Stimulated activated naive CD8-positive, alpha-beta T cell treated with anti-CD3 and anti-CD28 coated beads, Interleukin-15, Interleukin-2, amounts not matched to agents 100 ng/mL and 50 ng/mL, for 24 hours (primary cell): ENCODE measurements around the gene ANO7.

Experiments
- H3K27ac Mint-ChIP-seq: one replicate; pipeline ENCODE4 v1.8.0; 2021; ENCODE audit warnings: mild to moderate bottlenecking, mixed read lengths
- H3K27me3 Mint-ChIP-seq: one replicate; pipeline ENCODE4 v1.8.0; 2021; ENCODE audit warnings: mixed read lengths
- H3K36me3 Mint-ChIP-seq: one replicate; pipeline ENCODE4 v1.8.0; 2021; ENCODE audit warnings: low read depth, mixed read lengths
- H3K4me1 Mint-ChIP-seq: one replicate; pipeline ENCODE4 v1.8.0; 2021; ENCODE audit warnings: low read depth, mixed read lengths
- H3K4me3 Mint-ChIP-seq: one replicate; pipeline ENCODE4 v1.8.0; 2021; ENCODE audit warnings: mild to moderate bottlenecking, mixed read lengths
- H3K9me3 Mint-ChIP-seq: one replicate; pipeline ENCODE4 v1.8.0; 2021; ENCODE audit warnings: mixed read lengths

Gene ANO7

GRCh38 chr2:241150660-241151530 lies 37.6 kb upstream of the ANO7 start:
- H3K4me3 Mint-ChIP-seq, result peak overlapping the region; percentile 95
- H3K27me3 Mint-ChIP-seq, result no peaks in the 10 kb centered on the region
- peaks cover 21% of the 10 kb centered on the region for H3K36me3 Mint-ChIP-seq
- H3K9me3 Mint-ChIP-seq, result no peaks in the 10 kb centered on the region
- H3K27ac Mint-ChIP-seq, result peak overlapping the region; percentile 94
- peaks cover 69% of the 10 kb centered on the region for H3K4me1 Mint-ChIP-seq

GRCh38 chr2:241151934-241152660 lies 36.4 kb upstream of the ANO7 start:
- peaks cover 65% of the 10 kb centered on the region for H3K4me1 Mint-ChIP-seq
- no peaks in the 10 kb centered on the region for H3K9me3 Mint-ChIP-seq
- H3K36me3 Mint-ChIP-seq, result peaks cover 25% of the 10 kb centered on the region
- H3K27ac Mint-ChIP-seq, result peak overlapping the region; percentile 94
- no peaks in the 10 kb centered on the region for H3K27me3 Mint-ChIP-seq
- peak overlapping the region; percentile 95 for H3K4me3 Mint-ChIP-seq

DNA sequence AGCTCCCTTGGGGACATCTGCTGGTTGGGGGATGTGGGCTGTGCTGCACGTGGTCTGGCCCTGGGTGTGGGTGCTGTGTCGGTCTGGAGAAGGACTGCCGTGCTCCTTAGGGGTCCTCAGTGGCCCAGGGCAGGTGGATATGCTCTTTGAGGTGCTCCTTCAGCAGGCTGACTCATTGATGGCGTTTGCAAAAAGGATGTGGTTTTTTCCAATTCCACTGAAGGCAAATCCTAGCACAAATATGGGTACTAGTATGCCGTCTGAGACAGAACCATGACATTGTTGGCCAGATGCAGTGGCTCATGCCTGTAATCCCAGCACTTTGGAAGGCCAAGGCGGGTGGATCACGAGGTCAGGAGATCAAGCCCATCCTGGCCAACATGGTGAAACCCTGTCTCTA lies 34.9 kb upstream of the ANO7 start:
- Mint-ChIP-seq H3K9me3 (no peaks in the 10 kb centered on the region), H3K4me1 (peaks cover 57% of the 10 kb centered on the region)

GRCh38 chr2:241154915-241155314 lies 33.6 kb upstream of the ANO7 start:
- H3K4me3 Mint-ChIP-seq, result no peak overlapping the region
- H3K27ac Mint-ChIP-seq, result peak overlapping the region; percentile 63

More for the DNA sequence above, 34.9 kb upstream of the ANO7 start:
- Mint-ChIP-seq H3K36me3 (peaks cover 35% of the 10 kb centered on the region), H3K27ac (peak overlapping the region; percentile 14), H3K27me3 (no peaks in the 10 kb centered on the region), H3K4me3 (no peak overlapping the region)

DNA sequence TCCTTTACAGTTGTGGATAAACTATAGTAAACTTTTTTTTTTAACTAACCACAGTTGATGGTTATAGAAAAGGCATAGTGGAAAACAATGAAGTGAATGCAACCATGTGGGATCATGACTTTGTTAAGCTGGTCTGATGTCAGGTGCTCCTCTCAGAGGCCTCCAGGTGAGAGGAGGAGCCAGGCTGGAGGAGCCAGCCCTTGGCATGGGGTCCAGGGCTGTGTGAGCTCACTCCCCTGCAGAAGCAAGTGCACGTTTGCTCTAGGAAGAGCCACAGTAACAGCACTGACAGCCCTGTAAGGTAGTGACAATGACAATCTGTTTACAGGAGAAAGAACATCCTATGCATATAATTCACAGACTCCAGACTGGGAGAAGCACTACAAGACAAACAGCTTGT lies 32.5 kb upstream of the ANO7 start:
- Mint-ChIP-seq H3K9me3 (no peaks in the 10 kb centered on the region), H3K27me3 (no peaks in the 10 kb centered on the region), H3K4me3 (no peak overlapping the region), H3K36me3 (peaks cover 48% of the 10 kb centered on the region), H3K27ac (no peak overlapping the region), H3K4me1 (peaks cover 46% of the 10 kb centered on the region)

More at GRCh38 chr2:241154915-241155314, 33.6 kb upstream of the ANO7 start:
- Mint-ChIP-seq H3K27me3 (no peaks in the 10 kb centered on the region), H3K36me3 (peaks cover 46% of the 10 kb centered on the region), H3K9me3 (no peaks in the 10 kb centered on the region), H3K4me1 (peaks cover 55% of the 10 kb centered on the region)

GRCh38 chr2:241156971-241157441 lies 31.5 kb upstream of the ANO7 start:
- peaks cover 35% of the 10 kb centered on the region for H3K4me1 Mint-ChIP-seq
- H3K36me3 Mint-ChIP-seq, result peaks cover 49% of the 10 kb centered on the region
- no peaks in the 10 kb centered on the region for H3K9me3 Mint-ChIP-seq
- no peak overlapping the region for H3K4me3 Mint-ChIP-seq
- no peak overlapping the region for H3K27ac Mint-ChIP-seq
- H3K27me3 Mint-ChIP-seq, result no peaks in the 10 kb centered on the region

DNA sequence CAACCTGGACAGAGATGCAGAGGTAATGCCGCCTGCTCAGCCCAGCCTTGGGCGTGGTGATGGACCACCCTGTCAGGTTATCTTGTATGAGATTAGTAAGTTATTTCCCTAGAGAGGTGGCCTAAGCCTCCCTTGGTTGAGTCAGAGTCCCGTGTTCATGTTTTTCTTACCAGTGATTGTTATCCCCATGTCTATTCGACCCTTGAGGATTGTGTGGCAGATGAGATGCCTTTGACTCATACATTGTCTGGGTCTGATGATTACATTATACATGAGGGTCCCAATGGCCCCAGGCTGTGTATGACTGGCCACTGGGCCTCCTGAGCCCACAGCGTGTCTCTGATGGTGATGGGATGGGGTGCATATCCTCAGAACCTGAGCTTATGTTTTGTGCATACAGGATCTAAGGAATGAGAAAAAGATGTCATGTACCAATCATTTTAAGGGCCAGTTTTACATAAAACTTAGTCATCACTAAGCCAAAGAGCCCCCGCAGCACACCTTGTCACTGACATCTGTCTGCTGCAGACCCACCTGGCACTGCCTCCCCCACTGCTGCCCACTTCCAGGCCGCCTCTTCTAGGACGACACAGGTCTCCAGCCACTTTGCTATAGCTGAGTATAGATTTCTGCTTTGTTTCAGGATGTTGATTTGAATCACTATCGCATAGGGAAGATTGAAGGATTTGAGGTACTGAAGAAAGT lies 30.5 kb upstream of the ANO7 start:
- no peak overlapping the region for H3K27ac Mint-ChIP-seq
- H3K4me1 Mint-ChIP-seq, result peaks cover 27% of the 10 kb centered on the region
- H3K27me3 Mint-ChIP-seq, result no peaks in the 10 kb centered on the region
- H3K9me3 Mint-ChIP-seq, result no peaks in the 10 kb centered on the region
- no peak overlapping the region for H3K4me3 Mint-ChIP-seq
- peaks cover 51% of the 10 kb centered on the region for H3K36me3 Mint-ChIP-seq

GRCh38 chr2:241158546-241158900 lies 30.0 kb upstream of the ANO7 start:
- H3K4me3 Mint-ChIP-seq, result no peak overlapping the region

DNA sequence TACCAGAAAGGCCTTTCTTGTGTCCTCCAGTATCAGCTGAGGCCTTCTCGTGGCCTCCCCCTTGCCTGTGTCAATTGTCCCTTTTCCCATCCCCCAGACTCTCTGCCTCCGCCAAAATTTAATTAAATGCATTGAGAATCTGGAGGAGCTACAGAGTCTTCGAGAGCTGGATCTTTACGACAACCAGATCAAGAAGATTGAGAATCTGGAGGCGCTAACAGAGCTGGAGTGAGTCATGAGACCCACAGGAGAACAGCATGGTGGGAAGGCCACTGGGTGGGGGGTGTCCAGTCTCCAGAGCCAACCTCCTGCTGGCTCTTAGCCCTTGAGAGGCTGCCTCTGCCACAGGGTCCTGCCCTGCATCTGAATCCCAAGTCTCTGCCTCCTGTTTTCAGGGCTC lies 29.4 kb upstream of the ANO7 start:
- peaks cover 55% of the 10 kb centered on the region for H3K36me3 Mint-ChIP-seq
- peaks cover 19% of the 10 kb centered on the region for H3K4me1 Mint-ChIP-seq
- H3K27me3 Mint-ChIP-seq, result no peaks in the 10 kb centered on the region
- no peak overlapping the region for H3K4me3 Mint-ChIP-seq
- no peak overlapping the region for H3K27ac Mint-ChIP-seq
- no peaks in the 10 kb centered on the region for H3K9me3 Mint-ChIP-seq

More at GRCh38 chr2:241158546-241158900, 30.0 kb upstream of the ANO7 start:
- peaks cover 22% of the 10 kb centered on the region for H3K4me1 Mint-ChIP-seq
- peaks cover 52% of the 10 kb centered on the region for H3K36me3 Mint-ChIP-seq
- H3K27ac Mint-ChIP-seq, result no peak overlapping the region
- no peaks in the 10 kb centered on the region for H3K9me3 Mint-ChIP-seq
- no peaks in the 10 kb centered on the region for H3K27me3 Mint-ChIP-seq

DNA sequence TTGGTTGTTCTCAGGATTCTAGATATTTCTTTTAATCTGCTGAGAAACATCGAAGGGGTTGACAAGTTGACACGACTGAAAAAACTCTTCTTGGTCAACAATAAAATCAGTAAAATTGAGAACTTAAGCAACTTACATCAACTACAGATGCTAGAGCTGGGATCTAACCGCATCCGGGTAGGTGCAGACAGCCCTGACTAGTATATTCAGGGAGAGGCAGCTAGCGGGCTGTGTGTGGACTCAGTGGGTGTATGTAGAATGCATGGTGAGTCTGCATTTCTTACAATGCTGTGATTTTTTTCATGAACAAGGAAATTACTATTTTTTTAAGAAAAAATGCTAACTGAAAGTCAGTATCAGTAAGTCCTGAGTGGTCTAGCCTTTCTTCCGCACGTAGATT lies 28.2 kb upstream of the ANO7 start:
- Mint-ChIP-seq H3K27me3 (no peaks in the 10 kb centered on the region), H3K4me3 (no peak overlapping the region), H3K9me3 (no peaks in the 10 kb centered on the region), H3K36me3 (peaks cover 53% of the 10 kb centered on the region), H3K4me1 (peaks cover 12% of the 10 kb centered on the region), H3K27ac (no peak overlapping the region)

DNA sequence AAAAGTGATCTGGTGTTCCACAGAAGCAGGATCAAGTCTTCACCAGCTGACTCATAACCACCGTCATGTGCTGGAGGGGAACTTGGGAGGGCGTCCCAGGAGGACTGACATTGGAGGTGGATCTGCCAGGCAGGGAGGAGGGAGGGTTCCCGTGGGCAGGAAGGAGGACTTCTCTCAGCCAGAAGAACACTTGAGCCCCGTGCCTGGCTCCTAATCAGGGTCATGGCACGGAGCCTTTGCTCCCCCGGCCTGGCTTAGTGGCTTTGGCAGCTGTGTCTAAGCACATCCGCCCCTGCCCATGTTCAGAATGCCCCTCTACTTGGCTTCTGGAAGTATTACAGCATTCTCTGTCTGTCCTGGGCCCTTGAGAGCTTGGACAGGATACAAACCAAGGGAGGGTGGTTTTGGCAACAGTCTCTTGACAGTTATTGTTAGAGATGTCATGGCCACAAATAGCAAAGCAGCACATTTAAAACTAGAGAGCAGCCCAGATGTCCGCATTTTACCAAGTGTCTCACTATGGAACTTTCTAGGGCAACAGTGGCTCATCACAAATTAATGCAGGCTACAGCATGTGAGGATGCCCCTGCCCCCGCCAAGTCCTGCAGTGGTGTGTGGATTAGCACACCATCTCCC lies 26.7 kb upstream of the ANO7 start:
- Mint-ChIP-seq H3K27ac (no peak overlapping the region), H3K9me3 (no peaks in the 10 kb centered on the region), H3K27me3 (no peaks in the 10 kb centered on the region), H3K36me3 (peaks cover 57% of the 10 kb centered on the region), H3K4me1 (peaks cover 6% of the 10 kb centered on the region), H3K4me3 (no peak overlapping the region)

GRCh38 chr2:241163601-241164118 lies 24.8 kb upstream of the ANO7 start:
- no peak overlapping the region for H3K27ac Mint-ChIP-seq
- H3K4me3 Mint-ChIP-seq, result no peak overlapping the region
- no peaks in the 10 kb centered on the region for H3K9me3 Mint-ChIP-seq
- H3K4me1 Mint-ChIP-seq, result no peaks in the 10 kb centered on the region
- H3K36me3 Mint-ChIP-seq, result peaks cover 61% of the 10 kb centered on the region
- H3K27me3 Mint-ChIP-seq, result no peaks in the 10 kb centered on the region

DNA sequence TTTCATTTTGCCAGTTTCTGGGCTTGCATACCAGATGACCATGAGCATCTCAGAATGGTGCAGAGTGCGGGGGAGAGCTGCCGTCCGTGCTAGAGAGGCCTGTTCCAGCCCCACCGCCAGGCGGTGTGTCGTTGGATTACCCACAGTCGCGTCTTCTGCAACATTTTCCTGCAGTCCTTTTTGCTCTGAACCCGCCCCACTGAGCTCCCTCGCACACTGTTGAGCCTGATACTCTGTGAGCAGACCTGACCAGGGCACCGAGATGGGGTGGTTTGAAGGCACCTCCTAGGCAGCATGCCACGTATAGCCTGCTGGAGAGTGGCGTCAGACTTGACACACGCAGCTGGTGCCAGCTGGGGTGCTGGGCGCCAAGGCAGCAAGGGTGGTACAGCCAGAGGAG lies 20.1 kb upstream of the ANO7 start:
- Mint-ChIP-seq H3K9me3 (peaks cover 21% of the 10 kb centered on the region), H3K36me3 (peaks cover 74% of the 10 kb centered on the region), H3K4me1 (no peaks in the 10 kb centered on the region), H3K27ac (no peak overlapping the region), H3K27me3 (no peaks in the 10 kb centered on the region), H3K4me3 (no peak overlapping the region)

GRCh38 chr2:241173557-241173956 lies 14.9 kb upstream of the ANO7 start:
- H3K36me3 Mint-ChIP-seq, result peaks cover 68% of the 10 kb centered on the region
- H3K9me3 Mint-ChIP-seq, result peaks cover 21% of the 10 kb centered on the region
- H3K27me3 Mint-ChIP-seq, result no peaks in the 10 kb centered on the region
- H3K27ac Mint-ChIP-seq, result no peak overlapping the region
- H3K4me3 Mint-ChIP-seq, result no peak overlapping the region
- H3K4me1 Mint-ChIP-seq, result no peaks in the 10 kb centered on the region
